GM18526 (cell line): ENCODE data around the gene RBM12.

Experiments used
- POLR2A ChIP-seq: IDR thresholded peaks from 3 replicates; pipeline ENCODE4 v1.6.1; 2011; ENCODE audit not compliant: insufficient read length; ENCODE audit errors: extremely low read depth

Gene RBM12

DNA sequence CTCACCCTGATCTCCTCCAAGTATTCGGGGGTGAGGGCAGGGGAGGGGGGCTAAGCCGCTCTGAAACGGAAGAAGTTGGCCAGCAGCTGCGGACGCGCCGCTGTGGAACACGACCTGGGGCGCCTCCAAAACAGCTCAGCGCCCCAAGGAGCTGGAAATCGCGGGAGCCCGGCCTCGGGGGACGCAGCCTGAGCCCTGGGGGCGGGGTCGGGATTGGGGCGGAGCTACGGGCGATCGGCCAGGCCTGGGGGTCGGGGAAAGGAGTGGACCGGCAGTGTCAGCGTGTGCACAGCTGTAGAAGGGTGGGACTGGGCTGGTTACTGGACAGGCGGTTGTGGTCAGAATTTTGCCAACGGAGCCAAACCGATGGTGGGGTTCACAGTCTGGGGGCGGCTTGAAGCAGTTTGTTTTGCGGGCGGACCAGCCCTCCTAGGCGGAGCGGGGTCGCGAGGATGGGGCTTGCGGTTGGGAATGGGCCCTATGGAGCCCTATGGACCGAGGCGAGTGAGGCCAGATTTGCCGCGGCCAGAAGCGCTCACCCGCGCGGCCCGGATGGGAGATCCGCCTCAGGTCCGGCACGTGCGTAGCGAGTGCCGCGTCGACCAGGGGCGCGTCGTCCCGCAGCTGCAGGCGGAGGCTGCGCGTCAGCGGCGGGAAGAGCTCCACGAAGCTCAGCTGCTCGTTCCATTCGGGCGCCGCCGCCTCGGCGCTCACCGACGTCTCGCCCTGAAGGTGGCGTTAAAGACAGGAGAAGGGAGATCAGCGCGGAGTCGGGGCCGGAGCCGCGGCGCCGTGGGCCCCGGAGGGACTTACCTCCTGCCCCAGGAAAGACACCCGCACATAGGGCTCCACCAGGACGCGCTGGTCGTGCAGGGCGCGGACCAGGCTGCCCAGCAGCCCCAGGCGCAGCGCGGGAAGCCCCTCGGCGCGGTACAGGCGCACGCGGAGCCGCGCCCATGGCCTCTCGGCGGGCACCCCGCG lies 63.4 kb downstream of the RBM12 start:
- TF ChIP-seq POLR2A, result no peak

DNA sequence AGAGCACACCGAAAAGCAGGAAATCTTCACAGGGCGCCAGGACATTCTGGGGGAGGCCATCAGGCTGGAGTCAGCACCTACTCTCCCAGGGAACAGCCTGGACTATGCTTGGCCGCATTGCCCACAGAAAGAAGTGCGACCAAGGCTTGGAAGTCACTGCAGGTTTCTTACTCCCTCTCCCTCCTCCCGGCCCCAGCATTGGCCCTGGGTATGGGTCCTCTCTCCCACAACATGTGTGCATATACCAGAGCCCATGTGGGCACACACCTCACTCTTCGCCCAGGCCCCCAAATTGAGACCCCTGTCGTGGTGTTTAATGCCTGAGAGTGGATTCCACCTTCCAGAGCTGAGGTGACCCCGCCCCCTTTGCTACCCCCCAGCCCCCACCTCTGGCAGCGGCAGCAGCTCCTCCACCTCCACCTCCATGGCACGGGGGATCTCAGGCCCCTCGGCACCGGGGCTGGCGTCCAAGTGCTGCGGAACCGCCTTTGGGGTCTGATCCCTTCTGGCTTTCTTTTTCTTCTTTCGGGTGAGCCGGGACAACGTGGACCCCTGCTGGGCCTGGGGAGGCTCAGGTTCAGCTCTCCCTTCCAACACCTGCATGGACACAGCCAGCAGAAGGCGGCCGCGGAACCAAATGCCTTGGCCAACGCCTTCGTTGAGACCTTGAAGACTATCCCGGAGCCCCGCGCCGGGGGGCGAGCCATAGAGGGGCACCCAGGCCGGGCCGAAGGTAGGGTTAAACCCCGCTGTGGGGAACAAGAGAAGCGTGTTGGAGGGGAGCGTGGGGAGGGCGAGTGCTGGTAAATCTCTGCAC lies 64.3 kb downstream of the RBM12 start:
- TF ChIP-seq POLR2A, result no peak

GRCh38 chr20:35599776-35600120 lies 65.0 kb downstream of the RBM12 start:
- no peak for TF ChIP-seq POLR2A
